Smooth muscle cell of the pulmonary artery (primary cell): ENCODE results near the gene ESYT1. TPM values are rescaled to one million over a fixed set of nuclear protein-coding genes. Genes with fewer than 3 reads are reported as not detected.

Experiments used
- total RNA-seq: library from RNA; depleted of rRNA; stranded (reverse); fragments of >200 nt; gene quantifications from 2 replicates; pipeline ENCODE4 v1.2.3, GENCODE V29; 2014

ESYT1 gene
- 237 and 257 TPM in 2 replicates for total RNA-seq

GRCh38 chr12:56127888-56128669 is at the start of gene ESYT1:
ESYT1 (plus strand) TSS chr12:56128267; CDS start chr12:56128320, 53 bp downstream.

GRCh38 chr12:56079723-56080555 is 48.1 kb upstream of the ESYT1 start, which contains the start of gene ERBB3:
ERBB3 (plus strand) TSS chr12:56080165; CDS start chr12:56080301, 136 bp downstream.

GRCh38 chr12:56104109-56104814 is 23.8 kb upstream of the ESYT1 start, which contains the start of gene PA2G4:
PA2G4 (plus strand) TSS chr12:56104559; CDS start chr12:56104738, 179 bp downstream.

GRCh38 chr12:56116267-56117081 is 11.6 kb upstream of the ESYT1 start, which contains the start of gene RPL41:
RPL41 (plus strand) TSS chr12:56116633.

GRCh38 chr12:56117778-56118687 is 10.0 kb upstream of the ESYT1 start, which contains the start of gene ZC3H10:
ZC3H10 (plus strand) TSS chr12:56118266; CDS start chr12:56120563, 2,297 bp downstream.

GRCh38 chr12:56152132-56152755 is 24.2 kb downstream of the ESYT1 start, which contains the start of gene MYL6B:
MYL6B (plus strand) TSS chr12:56152587; CDS start chr12:56153919, 1,332 bp downstream.

GRCh38 chr12:56158029-56158925 is 30.2 kb downstream of the ESYT1 start, which contains the start of gene MYL6:
MYL6 (plus strand) TSS chr12:56158359; CDS start chr12:56158402, 43 bp downstream.

GRCh38 chr12:56189099-56189917 is 61.2 kb downstream of the ESYT1 start, which contains the start of gene SMARCC2:
SMARCC2 (minus strand) TSS chr12:56189483; CDS start chr12:56189461, 22 bp downstream.

Other genes with a start within 250 kb of the ESYT1 start
- gene PYM1, start 200.4 kb upstream of the ESYT1 start, total RNA-seq, result 18.1 and 19.2 TPM in 2 replicates
- 62.4 and 86.8 TPM in 2 replicates for gene DGKA, start 197.1 kb upstream of the ESYT1 start, total RNA-seq
- 0.65 and 0.76 TPM in 2 replicates for gene PMEL, start 162.2 kb upstream of the ESYT1 start, total RNA-seq
- 8.9 and 20.2 TPM in 2 replicates for gene CDK2, start 161.4 kb upstream of the ESYT1 start, total RNA-seq
- gene RAB5B, start 154.2 kb upstream of the ESYT1 start, total RNA-seq, result 64.1 and 80.2 TPM in 2 replicates
- 12.6 and 13.0 TPM in 2 replicates for gene SUOX, start 131.0 kb upstream of the ESYT1 start, total RNA-seq
- 2.4 and 2.7 TPM in 2 replicates for gene IKZF4, start 107.2 kb upstream of the ESYT1 start, total RNA-seq
- 30.0 and 59.0 TPM in 2 replicates for gene RPS26, start 86.3 kb upstream of the ESYT1 start, total RNA-seq
- gene ERBB3, start 48.1 kb upstream of the ESYT1 start, total RNA-seq, result 0.10 and 0.52 TPM in 2 replicates
- 82.9 and 117 TPM in 2 replicates for gene PA2G4, start 23.7 kb upstream of the ESYT1 start, total RNA-seq
- 1,763 and 2,202 TPM in 2 replicates for gene RPL41, start 11.6 kb upstream of the ESYT1 start, total RNA-seq
- 5.3 and 5.5 TPM in 2 replicates for gene ZC3H10, start 10.0 kb upstream of the ESYT1 start, total RNA-seq
- gene MYL6B, start 24.3 kb downstream of the ESYT1 start, total RNA-seq, result 56.4 and 58.6 TPM in 2 replicates
- gene MYL6, start 30.1 kb downstream of the ESYT1 start, total RNA-seq, result 850 and 1,190 TPM in 2 replicates
- 55.4 and 57.7 TPM in 2 replicates for gene SMARCC2, start 61.2 kb downstream of the ESYT1 start, total RNA-seq
- 154 and 182 TPM in 2 replicates for gene RNF41, start 93.7 kb downstream of the ESYT1 start, total RNA-seq
- 25.4 TPM in 2 replicates for gene NABP2, start 96.1 kb downstream of the ESYT1 start, total RNA-seq
- gene SLC39A5, start 101.8 kb downstream of the ESYT1 start, total RNA-seq, result 0.20 and 0.40 TPM in 2 replicates
- 30.0 and 41.4 TPM in 2 replicates for gene ANKRD52, start 130.1 kb downstream of the ESYT1 start, total RNA-seq
- gene COQ10A, start 138.7 kb downstream of the ESYT1 start, total RNA-seq, result 6.3 and 8.2 TPM in 2 replicates
- 133 and 159 TPM in 2 replicates for gene CS, start 172.1 kb downstream of the ESYT1 start, total RNA-seq
- gene CNPY2, start 187.7 kb downstream of the ESYT1 start, total RNA-seq, result 58.6 and 100 TPM in 2 replicates
- gene PAN2, start 205.7 kb downstream of the ESYT1 start, total RNA-seq, result 27.6 and 30.9 TPM in 2 replicates
- not detected in 2 replicates for gene IL23A, start 210.6 kb downstream of the ESYT1 start, total RNA-seq
- gene STAT2, start 231.8 kb downstream of the ESYT1 start, total RNA-seq, result 229 and 230 TPM in 2 replicates
- not detected in 2 replicates for gene APOF, start 234.6 kb downstream of the ESYT1 start, total RNA-seq